ENCODE measurements around the gene ZNF219. TPM values are rescaled to one million over a fixed set of nuclear protein-coding genes. Genes with fewer than 3 reads are reported as not detected.

ZNF219 gene
- total and polyA plus RNA-seq, 2 of the 13 experiments (the other 11 are each of a cell fraction or from before 2014, with no cell fraction given), result 34.5 to 36.6 TPM

GRCh38 chr14:21058903-21059302 lies 39.6 kb downstream of the ZNF219 start (continued):
- TF ChIP-seq ZNF687 (CRISPR knock-in tag; IDR thresholded peaks at IDR 0.05) (peak; percentile 75), ZFX (CRISPR knock-in tag; IDR thresholded peaks at IDR 0.05; ENCODE audit: low read depth) (peak; percentile 18; the same call in 1 of the 2 replicates), ZBTB38 (CRISPR knock-in tag; IDR thresholded peaks at IDR 0.05) (peak; percentile 79), HNF4A (CRISPR knock-in tag; IDR thresholded peaks at IDR 0.05) (peak; percentile 62), ZNF501 (CRISPR knock-in tag; IDR thresholded peaks at IDR 0.05) (peak; percentile 46; the same call in 1 of the 2 replicates), CREBL2 (CRISPR knock-in tag; IDR thresholded peaks at IDR 0.05; ENCODE audit: borderline replicate concordance) (no peak), ARID4A (CRISPR knock-in tag; IDR thresholded peaks at IDR 0.05; ENCODE audit: borderline replicate concordance) (peak; percentile 32; the same call in 1 of the 2 replicates), UBTF (CRISPR knock-in tag; IDR thresholded peaks at IDR 0.05) (0 out of 2 replicates have a peak, but pooled peaks have one; percentile 26), PAXIP1 (CRISPR knock-in tag; conservative IDR thresholded peaks at IDR 0.05) (0 out of 2 replicates have a peak, but pooled peaks have one; percentile 36), ZNF235 (CRISPR knock-in tag; IDR thresholded peaks at IDR 0.05; ENCODE audit: borderline replicate concordance) (no peak), ZBTB7A (CRISPR knock-in tag; IDR thresholded peaks at IDR 0.05) (0 out of 2 replicates have a peak, but pooled peaks have one; percentile 50), GMEB2 (CRISPR knock-in tag; IDR thresholded peaks at IDR 0.05; ENCODE audit: low read depth) (no peak)

Measured in HepG2 (cell line).